Measurements from ENCODE around the gene SLC16A9.

SLC16A9 gene

GRCh38 chr10:59611048-59611447, 98.6 kb downstream of the SLC16A9 start:
- TF ChIP-seq, protein P1, sequence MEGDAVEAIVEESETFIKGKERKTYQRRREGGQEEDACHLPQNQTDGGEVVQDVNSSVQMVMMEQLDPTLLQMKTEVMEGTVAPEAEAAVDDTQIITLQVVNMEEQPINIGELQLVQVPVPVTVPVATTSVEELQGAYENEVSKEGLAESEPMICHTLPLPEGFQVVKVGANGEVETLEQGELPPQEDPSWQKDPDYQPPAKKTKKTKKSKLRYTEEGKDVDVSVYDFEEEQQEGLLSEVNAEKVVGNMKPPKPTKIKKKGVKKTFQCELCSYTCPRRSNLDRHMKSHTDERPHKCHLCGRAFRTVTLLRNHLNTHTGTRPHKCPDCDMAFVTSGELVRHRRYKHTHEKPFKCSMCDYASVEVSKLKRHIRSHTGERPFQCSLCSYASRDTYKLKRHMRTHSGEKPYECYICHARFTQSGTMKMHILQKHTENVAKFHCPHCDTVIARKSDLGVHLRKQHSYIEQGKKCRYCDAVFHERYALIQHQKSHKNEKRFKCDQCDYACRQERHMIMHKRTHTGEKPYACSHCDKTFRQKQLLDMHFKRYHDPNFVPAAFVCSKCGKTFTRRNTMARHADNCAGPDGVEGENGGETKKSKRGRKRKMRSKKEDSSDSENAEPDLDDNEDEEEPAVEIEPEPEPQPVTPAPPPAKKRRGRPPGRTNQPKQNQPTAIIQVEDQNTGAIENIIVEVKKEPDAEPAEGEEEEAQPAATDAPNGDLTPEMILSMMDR (IDR thresholded peaks at IDR 0.05; ENCODE audit: unreplicated experiment in 3 of 3) = no peak
- peaks cover 4% of the 10 kb centered on the region for H3K27me3 Mint-ChIP-seq (ENCODE audit: low read depth)
- peaks cover 10% of the 10 kb centered on the region for H3K4me1 Mint-ChIP-seq
- H3K9me3 Mint-ChIP-seq = no peaks in the 10 kb centered on the region
- no peaks in the 10 kb centered on the region for H3K36me3 Mint-ChIP-seq (ENCODE audit: low read depth)
- no peak overlapping the region for H3K4me3 Mint-ChIP-seq
- H3K27ac Mint-ChIP-seq = no peak overlapping the region

- no peaks in the 10 kb centered on the region for H3K9me3 Mint-ChIP-seq
- H3K27ac Mint-ChIP-seq = peak overlapping the region in 2 of 3 experiments; percentile 14 to 81
- peaks cover 4% of the 10 kb centered on the region for H3K27me3 Mint-ChIP-seq (ENCODE audit: low read depth)
- no peaks in the 10 kb centered on the region for H3K36me3 Mint-ChIP-seq (ENCODE audit: low read depth)
- H3K4me3 Mint-ChIP-seq = no peak overlapping the region
- peaks cover 10% of the 10 kb centered on the region for H3K4me1 Mint-ChIP-seq
- TF ChIP-seq, protein P1 (IDR thresholded peaks at IDR 0.05; ENCODE audit: unreplicated experiment in 3 of 3) = no peak
Measured at GRCh38 chr10:59607970-59608369, 101.7 kb downstream of the SLC16A9 start.

GRCh38 chr10:59606551-59606961, 103.1 kb downstream of the SLC16A9 start:
- Mint-ChIP-seq H3K27ac (peak overlapping the region in 1 of 3 experiments; percentile 6), H3K27me3 (ENCODE audit: low read depth) (peaks cover 2% of the 10 kb centered on the region), H3K4me3 (no peak overlapping the region), H3K4me1 (peaks cover 10% of the 10 kb centered on the region), H3K9me3 (no peaks in the 10 kb centered on the region), H3K36me3 (ENCODE audit: low read depth) (no peaks in the 10 kb centered on the region)
- TF ChIP-seq, protein P1 (IDR thresholded peaks at IDR 0.05; ENCODE audit: unreplicated experiment in 3 of 3) = no peak

DNA sequence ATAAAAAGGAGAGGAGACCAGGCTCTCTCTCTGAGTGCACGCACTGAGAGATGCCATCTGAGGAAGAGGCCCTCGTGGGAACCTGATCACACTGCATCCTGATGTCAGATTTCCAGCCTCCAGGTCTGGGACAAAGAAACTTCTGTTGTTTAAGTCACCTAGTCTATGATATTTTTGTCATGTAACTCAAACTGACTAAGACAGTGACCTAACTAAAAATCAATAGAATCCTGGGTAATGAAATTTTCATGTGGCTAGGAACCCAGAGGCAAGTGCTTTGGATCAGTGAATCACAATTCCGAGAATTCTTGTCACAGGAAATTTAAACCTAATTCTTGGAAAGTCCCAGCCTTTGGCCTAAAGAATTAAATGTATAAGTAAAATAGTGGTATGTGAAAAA, 107.7 kb downstream of the SLC16A9 start:
- no peaks in the 10 kb centered on the region for H3K36me3 Mint-ChIP-seq (ENCODE audit: low read depth)
- H3K27ac Mint-ChIP-seq = no peak overlapping the region
- H3K9me3 Mint-ChIP-seq = no peaks in the 10 kb centered on the region
- TF ChIP-seq, protein P1 (IDR thresholded peaks at IDR 0.05; ENCODE audit: unreplicated experiment in 3 of 3) = no peak
- H3K4me1 Mint-ChIP-seq = peaks cover 7% of the 10 kb centered on the region
- no peak overlapping the region for H3K4me3 Mint-ChIP-seq
- no peaks in the 10 kb centered on the region for H3K27me3 Mint-ChIP-seq (ENCODE audit: low read depth)
